Hepatocyte (in vitro differentiated cells): Measurements from ENCODE around the gene PCBP3. TPM values are rescaled to one million over a fixed set of nuclear protein-coding genes. Genes with fewer than 3 reads are reported as not detected.

Experiments
- DNase-seq: peaks from one replicate; pipeline ENCODE4 v3.0.0-alpha.2; 2016; ENCODE audit warnings: low spot score
- H2AFZ ChIP-seq: fragments of 200-600 bp; sonication (generic); 2 replicates; pipeline ENCODE4 v1.6.0; 2016; ENCODE audit warnings: antibody characterized with exemption, mild to moderate bottlenecking
- H3K27ac ChIP-seq: fragments of 200-600 bp; sonication (generic); 2 replicates; pipeline ENCODE4 v1.5.1; 2016; ENCODE audit warnings: mild to moderate bottlenecking
- H3K27me3 ChIP-seq: fragments of 200-600 bp; sonication (generic); 2 replicates; pipeline ENCODE4 v1.6.1; 2016
- H3K36me3 ChIP-seq: fragments of 200-600 bp; sonication (generic); replicated peaks from 2 replicates; pipeline ENCODE4 v1.5.1; 2016; ENCODE audit warnings: low read depth; ENCODE audit not compliant: insufficient read depth
- H3K4me1 ChIP-seq: fragments of 200-600 bp; sonication (generic); 2 replicates; pipeline ENCODE4 v1.5.1; 2016; ENCODE audit warnings: mild to moderate bottlenecking, moderate library complexity; ENCODE audit not compliant: insufficient read depth
- H3K4me2 ChIP-seq: fragments of 200-600 bp; sonication (generic); 2 replicates; pipeline ENCODE4 v1.6.0; 2016
- H3K4me3 ChIP-seq: fragments of 200-600 bp; sonication (generic); 2 replicates; pipeline ENCODE4 v1.5.1; 2016; ENCODE audit warnings: mild to moderate bottlenecking
- H3K79me2 ChIP-seq: fragments of 200-600 bp; sonication (generic); 2 replicates; pipeline ENCODE4 v1.6.0; 2017; ENCODE audit warnings: mild to moderate bottlenecking
- H3K9me2 ChIP-seq: fragments of 200-600 bp; sonication (generic); replicated peaks from 2 replicates; pipeline ENCODE4 v1.6.0; 2017; ENCODE audit warnings: mild to moderate bottlenecking; ENCODE audit not compliant: insufficient read depth
- H3K9me3 ChIP-seq: fragments of 200-600 bp; sonication (generic); 2 replicates; pipeline ENCODE4 v1.5.1; 2016; ENCODE audit warnings: low read depth, mild to moderate bottlenecking
- H4K20me1 ChIP-seq: fragments of 200-600 bp; sonication (generic); 2 replicates; pipeline ENCODE4 v1.6.0; 2016; ENCODE audit warnings: mild to moderate bottlenecking; ENCODE audit not compliant: insufficient read depth, poor library complexity, severe bottlenecking
- CTCF ChIP-seq: fragments of 200-600 bp; sonication (generic); IDR thresholded peaks from 2 replicates; pipeline ENCODE4 v1.5.1; 2016; ENCODE audit warnings: antibody characterized with exemption, mild to moderate bottlenecking; ENCODE audit not compliant: poor library complexity
- EZH2 ChIP-seq: fragments of 200-600 bp; sonication (generic); IDR thresholded peaks from 2 replicates; pipeline ENCODE4 v1.6.1; 2016; ENCODE audit warnings: antibody characterized with exemption, mild to moderate bottlenecking, borderline replicate concordance
- EZH2phosphoT487 ChIP-seq: fragments of 200-600 bp; sonication (generic); IDR thresholded peaks from one replicate; pipeline ENCODE4 v1.6.1; 2018; ENCODE audit warnings: antibody characterized with exemption, mild to moderate bottlenecking, low read depth, moderate library complexity; ENCODE audit not compliant: unreplicated experiment, severe bottlenecking
- whole genome bisulfite sequencing: methylation state at CpG from one replicate; pipeline ENCODE4 v1.1.6; 2016; ENCODE audit warnings: low lambda C conversion rate; ENCODE audit errors: missing lambda C conversion rate; 5-methylcytosine and 5-hydroxymethylcytosine counted together
- polyA plus RNA-seq: library from polyadenylated mRNA; unstranded; fragments of >200 nt; fragmentation: Nextera tagmentation; extraction: Ambion mirVana; gene quantifications from 2 replicates; pipeline ENCODE4 v1.2.1, GENCODE V29; 2016
- total RNA-seq: library from RNA; depleted of rRNA; stranded (reverse); fragments of >200 nt; gene quantifications from 2 replicates; pipeline ENCODE4 v1.2.3, GENCODE V29; 2014

The PCBP3 gene
- total and polyA plus RNA-seq, 2 experiments from 2014 or later, result 3.1 to 8.8 TPM

- TF ChIP-seq EZH2 (no peak), CTCF (no peak), EZH2phosphoT487 (no peak)
- Histone ChIP-seq H2AFZ (no peak overlapping the region), H4K20me1 (no peaks in the 10 kb centered on the region), H3K4me1 (peaks cover 4% of the 10 kb centered on the region), H3K9me2 (no peaks in the 10 kb centered on the region), H3K9me3 (no peaks in the 10 kb centered on the region), H3K79me2 (peaks cover 3% of the 10 kb centered on the region), H3K4me3 (no peak overlapping the region), H3K36me3 (no peaks in the 10 kb centered on the region), H3K4me2 (no peak overlapping the region), H3K27me3 (peaks cover 25% of the 10 kb centered on the region), H3K27ac (peak overlapping the region; percentile 48)
- DNase-seq, result no peak
- 78% methylated on average over 19 of the region's 31 CpGs for WGBS
Measured at GRCh38 chr21:45641480-45642035, 2.0 kb upstream of the PCBP3 start.

- H3K9me3 ChIP-seq, result no peaks in the 10 kb centered on the region
- no peaks in the 10 kb centered on the region for H3K9me2 ChIP-seq
- peaks cover 3% of the 10 kb centered on the region for H3K79me2 ChIP-seq
- no peaks in the 10 kb centered on the region for H3K36me3 ChIP-seq
- peaks cover 25% of the 10 kb centered on the region for H3K27me3 ChIP-seq
- peak overlapping the region; percentile 19 for H3K4me2 ChIP-seq
- peaks cover 4% of the 10 kb centered on the region for H3K4me1 ChIP-seq
- no peak overlapping the region for H3K27ac ChIP-seq
- no peak overlapping the region for H2AFZ ChIP-seq
- DNase-seq, result peak; percentile 35
- TF ChIP-seq EZH2 (no peak), EZH2phosphoT487 (no peak), CTCF (no peak)
- H4K20me1 ChIP-seq, result no peaks in the 10 kb centered on the region
- WGBS, result 58% methylated on average over 16 of the region's 91 CpGs
- H3K4me3 ChIP-seq, result no peak overlapping the region
Measured at GRCh38 chr21:45642122-45642813, 1.3 kb upstream of the PCBP3 start.

DNA sequence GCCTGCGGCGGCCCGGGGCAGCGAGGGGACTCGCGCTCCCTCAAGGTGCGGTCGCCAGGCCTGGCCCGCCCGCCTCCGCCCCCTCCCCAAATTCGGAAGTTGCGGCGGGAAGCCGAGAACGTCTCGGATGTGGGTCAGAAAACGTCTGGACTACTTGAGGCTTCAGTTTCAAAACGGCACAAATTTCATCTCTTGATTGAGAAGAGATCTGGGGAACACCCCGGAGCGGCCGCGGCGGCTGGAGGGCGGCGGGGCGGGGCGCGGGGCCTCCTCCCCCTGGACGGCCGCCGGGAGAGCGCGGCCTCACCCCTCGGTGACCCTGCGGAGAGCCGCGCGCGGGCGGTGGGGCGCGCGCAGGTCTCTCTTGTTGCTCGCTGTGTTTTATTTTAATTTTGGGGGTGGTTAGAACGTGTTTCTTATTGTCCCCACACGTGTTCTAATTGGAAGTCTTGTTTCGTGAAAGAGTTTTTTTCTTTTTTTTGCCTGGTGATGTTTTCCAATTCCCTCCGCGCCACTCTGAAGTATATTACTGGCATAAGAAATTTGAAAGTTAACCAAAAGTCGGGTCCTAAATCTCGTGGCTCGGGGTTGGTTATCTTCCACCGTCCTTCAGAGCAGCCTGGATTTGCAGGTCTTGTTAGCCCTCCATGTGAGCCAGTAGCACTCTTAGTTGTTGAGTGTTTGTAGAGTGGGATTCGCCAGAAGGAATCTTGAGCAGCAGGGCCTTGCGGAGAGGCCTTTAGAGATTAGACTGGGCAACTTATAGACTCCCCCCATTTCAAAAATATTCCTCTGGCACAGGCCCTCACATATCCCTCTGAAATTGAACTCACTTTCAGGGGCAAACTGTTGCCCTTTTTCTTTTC is 749 bp downstream of the PCBP3 start:
- peak; percentile 57 for DNase-seq
- TF ChIP-seq EZH2phosphoT487 (no peak), EZH2 (peak; percentile 83)
- Histone ChIP-seq H4K20me1 (no peaks in the 10 kb centered on the region), H2AFZ (no peak overlapping the region), H3K4me1 (peaks cover 4% of the 10 kb centered on the region), H3K27me3 (peaks cover 25% of the 10 kb centered on the region), H3K79me2 (peaks cover 3% of the 10 kb centered on the region), H3K9me3 (no peaks in the 10 kb centered on the region), H3K4me2 (peak overlapping the region; percentile 75), H3K9me2 (no peaks in the 10 kb centered on the region), H3K27ac (no peak overlapping the region), H3K36me3 (no peaks in the 10 kb centered on the region), H3K4me3 (peak overlapping the region; percentile 50)
- 11% methylated on average over 46 of the region's 56 CpGs for WGBS
